Measurements from ENCODE around the gene AADACL3.
"Not testable (repeated sequence)": the region's sequence is repeated elsewhere in the genome, so short reads cannot be mapped to it uniquely, and the experiment has no call there.

The AADACL3 gene

DNA sequence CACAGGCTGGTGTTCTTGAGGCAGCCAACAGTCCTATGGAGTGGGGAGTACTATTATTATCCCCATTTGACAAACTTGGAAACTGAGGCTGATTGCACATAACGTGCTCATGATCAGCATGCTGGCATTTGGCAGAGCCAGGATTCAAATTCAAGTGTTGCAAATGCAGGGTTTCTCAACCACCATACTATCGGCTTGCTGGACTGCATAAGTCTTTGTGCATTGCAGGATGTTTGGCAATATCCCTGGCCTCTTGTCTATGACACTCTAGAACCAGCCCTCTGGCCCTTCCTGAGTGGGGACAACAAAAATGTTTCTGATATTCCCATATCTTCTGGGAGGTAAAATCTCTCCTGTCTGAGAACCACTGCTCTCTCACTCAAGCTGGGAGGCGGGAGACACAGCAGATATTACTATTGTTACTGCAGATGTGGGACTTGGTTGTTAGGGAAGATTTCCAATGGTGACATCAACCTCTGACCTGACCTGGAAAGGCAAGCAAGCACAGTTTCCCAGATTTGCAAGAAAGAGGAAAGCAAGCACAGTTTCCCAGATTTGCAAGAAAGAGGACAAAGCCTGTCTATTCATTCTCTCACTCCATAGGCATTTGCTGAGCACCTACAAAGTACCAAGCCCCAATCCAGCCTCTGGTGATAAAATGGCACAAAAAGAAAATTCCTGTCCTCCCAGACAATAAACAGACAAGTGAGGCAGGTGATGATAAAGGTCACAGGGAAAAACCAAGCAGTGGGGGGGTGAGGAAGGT lies 1.0 kb upstream of the AADACL3 start:
- no peak for DNase-seq

DNA sequence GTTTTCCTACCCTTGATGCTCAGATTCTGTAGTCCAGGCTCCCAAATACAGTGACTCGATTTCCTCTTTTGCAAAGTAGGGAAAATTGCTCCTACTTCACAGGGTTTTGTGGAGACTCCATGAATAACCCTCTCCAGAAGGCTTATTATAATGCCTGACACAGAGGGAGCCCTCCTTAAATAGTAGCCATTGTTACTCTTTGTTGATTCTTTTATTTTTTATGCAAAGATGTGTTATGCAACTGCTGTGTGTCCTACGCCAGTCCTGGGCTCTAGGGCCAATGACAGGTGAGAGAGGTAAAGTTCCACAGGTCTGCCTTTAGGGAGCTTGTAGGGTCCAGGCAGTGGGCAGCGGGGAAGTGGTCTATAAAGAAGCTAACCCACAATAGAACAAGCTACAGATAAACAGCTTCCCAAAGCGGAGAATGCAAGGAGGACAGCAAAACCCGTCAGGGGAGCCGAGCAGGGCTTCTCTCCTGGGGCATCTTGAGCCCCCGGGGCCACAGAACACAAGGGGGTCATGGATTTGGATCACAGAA lies 1.5 kb downstream of the AADACL3 start:
- no peak for DNase-seq

DNA sequence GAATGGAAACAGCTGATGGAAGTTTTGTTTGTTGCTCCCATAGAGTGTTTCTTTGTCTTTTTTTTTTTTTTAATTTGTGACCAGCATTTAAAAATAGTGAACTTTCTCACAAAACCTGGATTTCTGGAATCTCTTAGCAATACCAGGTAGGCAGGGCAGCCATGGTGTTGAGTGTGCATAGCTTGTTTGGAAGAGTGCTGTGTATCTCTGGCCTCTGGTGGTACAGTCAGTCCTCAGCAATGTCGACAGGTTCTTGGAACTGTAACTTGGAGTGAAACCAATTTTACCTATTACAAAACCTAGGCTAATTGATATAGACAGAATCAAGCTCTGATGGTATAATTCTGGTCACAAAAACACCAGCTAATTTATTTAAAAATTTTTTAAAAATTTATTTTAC lies 6.7 kb downstream of the AADACL3 start:
- no peak for DNase-seq

DNA sequence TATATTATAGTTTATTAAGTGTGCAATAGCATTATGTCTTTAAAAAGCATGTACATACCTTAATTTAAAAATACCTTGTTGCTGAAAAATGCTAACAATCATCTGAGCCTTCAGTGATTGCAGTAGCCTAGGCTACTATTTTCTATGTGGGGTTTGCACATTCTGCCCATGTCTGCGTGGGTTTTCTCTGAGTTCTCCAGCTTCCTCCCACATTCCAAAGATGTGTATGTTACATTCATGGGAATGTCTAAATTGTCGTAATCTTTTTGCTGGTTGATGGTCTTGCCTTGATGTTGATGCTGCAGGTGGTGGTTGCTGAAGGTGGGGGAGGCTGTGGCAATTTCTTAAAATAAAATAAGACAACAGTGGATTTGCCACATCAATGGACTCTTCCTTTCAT lies 12.5 kb downstream of the AADACL3 start:
- no peak for DNase-seq

DNA sequence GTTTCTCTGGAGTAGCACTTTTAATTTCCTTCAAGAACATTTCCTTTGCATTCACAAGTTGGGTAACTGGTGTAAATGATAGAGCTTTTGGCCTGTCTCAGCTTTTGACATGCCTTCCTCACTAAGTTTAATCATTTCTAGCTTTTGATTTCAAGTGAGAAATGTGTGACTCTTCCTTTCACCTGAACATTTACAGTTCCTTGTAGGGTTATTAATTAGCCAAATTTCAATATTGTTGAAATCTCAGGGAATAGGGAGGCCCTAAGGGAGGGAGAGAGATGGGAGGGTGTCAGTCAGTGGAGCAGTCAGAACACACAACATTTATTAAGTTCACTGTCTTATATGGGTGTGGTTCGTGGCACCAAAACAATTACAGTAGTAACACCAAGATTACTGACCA lies 14.2 kb downstream of the AADACL3 start:
- DNase-seq, result no peak

DNA sequence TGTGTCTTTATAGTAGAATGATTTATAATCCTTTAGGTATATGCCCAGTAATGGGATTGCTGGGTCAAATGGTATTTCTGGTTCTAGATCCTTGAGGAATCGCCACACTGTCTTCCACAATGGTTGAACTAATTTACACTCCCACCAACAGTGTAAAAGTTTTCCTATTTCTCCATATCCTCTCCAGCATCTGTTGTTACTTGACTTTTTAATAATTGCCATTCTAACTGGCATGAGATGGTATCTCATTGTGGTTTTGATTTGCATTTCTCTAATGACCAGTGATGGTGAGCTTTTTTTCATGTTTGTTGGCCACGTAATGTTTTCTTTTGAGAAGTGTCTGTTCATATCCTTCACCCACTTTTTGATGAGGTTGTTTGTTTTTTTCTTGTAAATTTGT lies 15.2 kb downstream of the AADACL3 start:
- DNase-seq, result not testable (repeated sequence)

DNA sequence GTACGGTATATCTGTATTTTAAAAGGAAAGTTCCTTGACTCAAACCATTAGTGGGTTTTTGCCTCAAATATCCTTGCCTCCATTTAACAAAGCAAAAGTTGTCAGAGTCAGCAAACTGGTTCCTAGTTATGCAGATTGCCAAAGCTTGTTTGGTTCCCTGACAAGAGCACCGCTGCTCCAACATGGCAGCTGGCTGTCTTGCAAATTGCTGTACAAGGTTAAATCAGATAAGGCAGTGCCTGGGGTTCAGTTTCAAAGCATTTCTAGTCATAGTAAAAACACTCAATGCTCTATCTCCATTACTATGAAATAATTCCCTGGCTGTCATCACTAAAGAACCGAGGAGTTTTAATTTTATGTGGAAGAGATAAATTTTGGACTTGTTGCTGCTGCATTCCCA lies 18.7 kb downstream of the AADACL3 start:
- no peak for DNase-seq

DNA sequence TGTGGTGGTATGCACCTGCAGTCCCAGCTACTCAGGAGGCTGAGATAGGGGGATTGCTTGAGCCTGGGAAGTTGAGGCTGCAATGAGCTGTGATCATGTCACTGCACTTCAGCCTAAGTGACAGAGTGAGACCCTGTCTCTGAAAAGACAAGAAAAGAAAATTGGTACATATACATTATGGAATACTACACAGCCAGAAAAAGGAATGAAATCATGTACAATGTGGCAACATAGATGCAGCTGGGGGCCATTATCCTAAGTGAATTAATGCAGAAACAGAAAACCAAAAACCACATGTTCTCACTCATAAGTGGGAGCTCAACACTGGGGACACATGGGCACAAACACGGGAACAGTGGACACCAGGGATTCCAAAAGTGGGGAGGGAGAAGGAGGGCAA lies 23.0 kb downstream of the AADACL3 start:
- no peak for DNase-seq

DNA sequence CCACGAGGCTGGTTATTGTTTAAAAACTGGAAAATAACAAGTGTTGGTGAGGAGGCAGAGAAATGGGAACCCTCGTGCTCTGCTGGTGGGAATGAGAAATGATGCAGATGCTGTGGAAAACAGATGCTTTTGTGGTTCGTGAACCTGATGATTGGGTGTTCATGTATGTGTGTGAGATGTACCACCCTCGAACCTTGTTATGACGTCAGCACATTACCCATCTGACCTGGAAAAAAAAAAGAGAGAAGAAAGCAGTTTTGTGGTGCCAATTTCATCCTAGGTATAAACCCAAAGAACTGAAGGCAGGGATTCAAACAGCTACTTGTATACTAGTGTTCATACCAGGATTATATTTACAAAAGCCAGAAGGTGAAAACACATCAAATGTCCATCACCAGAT lies 23.7 kb downstream of the AADACL3 start:
- DNase-seq, result no peak

DNA sequence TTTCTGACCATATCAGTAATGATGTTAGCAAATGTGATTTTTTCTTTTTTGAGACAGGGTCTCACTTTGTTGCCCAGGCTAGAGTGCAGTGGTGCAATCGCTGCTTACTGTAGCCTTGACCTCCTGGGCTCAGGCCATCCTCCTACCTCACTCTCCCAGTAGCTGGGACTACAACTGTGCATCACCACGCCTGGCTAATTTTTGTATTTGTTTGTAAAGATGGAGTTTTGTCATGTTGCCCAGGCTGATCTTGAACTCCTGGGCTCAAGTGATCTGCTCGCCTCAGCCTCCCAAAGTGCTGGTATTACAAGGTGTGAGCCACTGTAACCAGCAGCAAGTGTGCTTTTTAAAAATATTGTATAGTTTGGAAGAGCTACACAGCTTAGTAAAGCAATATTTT lies 26.0 kb downstream of the AADACL3 start:
- DNase-seq, result no peak

DNA sequence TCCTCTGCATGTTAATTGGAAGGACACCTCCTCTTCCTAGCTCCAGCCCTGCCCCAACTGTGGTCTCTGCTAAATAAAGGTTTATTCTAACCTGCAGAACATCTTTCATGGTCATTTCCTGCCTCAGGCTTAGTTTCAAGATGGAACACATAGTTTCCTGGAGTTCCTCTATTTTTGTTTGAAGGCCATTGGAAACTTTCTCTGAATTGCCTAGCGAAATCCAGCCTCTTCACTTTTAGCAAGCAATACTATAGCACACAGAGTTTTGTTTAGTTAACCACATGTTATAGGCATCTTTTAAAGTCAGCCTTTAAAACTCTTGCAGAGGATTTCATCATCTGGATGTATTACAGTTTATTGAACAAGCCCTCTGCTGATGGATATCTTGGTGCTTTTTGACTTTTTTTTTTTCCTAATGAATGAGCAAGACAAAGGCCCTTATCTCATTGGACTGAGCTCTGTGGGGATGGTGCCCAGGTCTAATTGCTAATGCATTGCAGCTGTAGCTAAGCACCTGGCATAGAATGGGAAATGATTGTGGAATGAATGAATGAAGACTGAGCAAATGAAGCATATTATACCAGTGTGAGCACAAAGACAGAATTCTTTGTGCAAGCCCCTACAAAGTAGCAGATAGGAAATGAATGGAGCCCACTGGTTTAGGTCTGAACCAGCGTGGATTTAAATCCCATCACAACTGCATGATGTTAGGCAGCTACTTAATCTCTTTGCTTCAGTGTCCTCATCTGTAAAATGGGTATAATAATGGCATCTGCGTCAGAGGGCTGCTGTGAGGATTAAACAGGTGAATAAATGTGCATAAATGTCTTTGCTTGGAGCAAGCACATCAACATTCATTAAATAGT lies 29.4 kb downstream of the AADACL3 start:
- no peak for DNase-seq

DNA sequence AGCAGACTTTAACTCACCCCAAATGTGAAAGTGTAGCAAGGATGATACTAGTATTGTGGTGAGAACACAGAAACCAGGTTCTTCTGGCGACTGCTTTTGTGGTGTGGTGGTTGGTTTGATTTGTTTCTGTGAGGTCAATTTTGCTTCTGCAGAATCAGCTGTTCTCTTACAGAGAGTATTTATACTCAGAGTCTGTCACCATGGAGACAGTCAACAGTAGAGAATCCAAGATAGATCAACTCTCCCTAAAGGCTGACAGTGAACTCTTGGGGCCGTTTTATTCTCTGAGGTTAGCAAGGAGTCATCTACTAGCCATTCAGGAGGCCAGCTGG lies 30.0 kb downstream of the AADACL3 start, which contains the start of gene CFAP107:
TSS of gene CFAP107 (plus strand) at position 209 of the 332 bp plus-strand sequence. CDS start 231 bp downstream, outside the sequence.
- no peak for DNase-seq

DNA sequence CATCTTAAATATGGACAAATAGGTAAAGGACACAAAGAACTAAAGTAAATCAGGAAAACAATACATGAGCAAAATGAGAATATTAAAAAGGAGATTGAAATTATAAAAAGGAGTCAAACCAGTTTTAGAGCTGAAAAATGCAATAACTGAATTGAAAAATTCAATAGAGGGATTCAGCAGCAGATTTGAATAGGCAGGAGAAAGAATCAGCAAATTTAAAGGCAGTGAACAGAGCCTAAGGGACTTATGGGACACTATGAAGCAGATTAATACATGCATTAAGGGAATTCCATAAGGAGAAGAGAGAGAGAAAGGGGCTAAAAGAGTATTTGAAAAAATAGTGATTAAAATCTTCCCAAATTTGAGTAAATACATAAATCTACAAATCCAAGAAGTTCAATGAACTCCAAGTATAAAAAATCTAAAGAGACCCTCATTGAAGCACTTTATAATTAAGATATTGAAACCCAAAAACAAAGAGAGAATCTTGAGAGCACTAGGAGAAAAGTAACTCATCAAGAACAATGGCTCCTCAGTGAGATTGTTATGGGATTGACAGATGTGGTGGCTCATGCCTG lies 33.0 kb downstream of the AADACL3 start:
- no peak for DNase-seq

DNA sequence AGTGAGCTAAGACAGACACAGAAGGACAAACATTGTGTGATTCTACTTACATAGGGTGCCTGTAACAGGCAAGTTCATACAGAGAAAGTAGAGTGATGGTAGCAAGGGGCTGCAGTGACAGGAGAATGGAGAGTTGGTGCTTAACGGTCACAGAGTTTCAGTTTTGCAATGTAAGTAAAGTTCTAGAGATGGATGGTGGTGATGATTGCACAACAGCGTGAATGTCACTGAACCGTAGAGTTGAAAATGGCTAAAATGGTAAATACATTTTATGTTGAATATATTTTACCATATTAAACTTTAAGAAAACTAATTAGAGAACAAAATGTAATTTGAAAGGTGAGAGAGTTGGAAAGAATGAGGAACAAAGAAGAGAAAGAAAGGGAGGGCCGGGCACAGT lies 38.8 kb downstream of the AADACL3 start:
- no peak for DNase-seq

DNA sequence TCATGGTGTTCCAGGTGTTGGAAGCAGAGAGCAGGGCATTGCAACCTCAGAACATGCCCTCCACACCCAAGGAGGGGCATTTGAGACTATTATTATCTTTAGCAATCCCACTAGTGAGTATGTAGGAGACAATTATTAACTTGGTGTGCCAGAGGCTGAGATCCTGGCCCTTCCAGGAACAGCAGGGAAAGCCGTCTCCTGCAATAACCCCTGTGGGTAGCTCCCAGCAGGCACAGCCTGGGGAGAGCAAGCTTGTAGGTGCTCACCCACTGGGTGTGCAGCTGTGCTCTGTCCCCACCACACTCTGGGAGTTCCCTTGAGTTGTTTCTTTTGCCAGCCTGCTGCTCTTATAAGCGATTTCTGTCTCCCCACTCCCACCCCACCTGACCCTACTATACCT lies 40.4 kb downstream of the AADACL3 start:
- no peak for DNase-seq

DNA sequence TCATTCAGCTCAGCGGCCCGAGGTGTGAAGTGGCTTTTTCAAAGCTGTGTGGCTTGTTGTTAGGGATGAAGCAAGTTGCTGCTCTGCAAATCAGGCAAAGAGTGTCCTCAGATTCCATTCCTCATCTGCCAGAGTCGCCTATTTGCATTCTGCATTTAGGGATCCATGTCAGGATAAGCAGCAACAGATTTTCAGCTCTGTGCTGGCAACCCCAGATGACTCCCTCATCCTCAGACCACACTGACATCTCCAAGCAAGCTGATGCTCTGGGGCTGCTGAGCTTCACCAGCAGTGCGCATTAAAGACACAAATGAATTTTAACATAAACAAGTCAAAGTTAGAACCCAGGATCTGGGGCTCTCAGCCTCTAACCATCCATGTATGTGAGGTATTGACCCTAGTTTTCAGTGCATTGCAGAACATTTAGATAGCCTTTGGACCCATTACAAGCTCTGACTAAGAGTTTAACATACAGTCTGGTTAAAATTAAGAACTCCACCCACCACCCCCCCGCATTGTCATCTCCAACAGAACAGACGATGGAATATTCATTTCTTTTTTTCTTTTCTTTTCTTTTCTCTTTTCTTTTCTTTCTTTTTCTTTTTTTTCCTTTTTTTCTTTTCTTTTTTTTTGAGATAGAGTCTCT lies 41.0 kb downstream of the AADACL3 start:
- no peak for DNase-seq

DNA sequence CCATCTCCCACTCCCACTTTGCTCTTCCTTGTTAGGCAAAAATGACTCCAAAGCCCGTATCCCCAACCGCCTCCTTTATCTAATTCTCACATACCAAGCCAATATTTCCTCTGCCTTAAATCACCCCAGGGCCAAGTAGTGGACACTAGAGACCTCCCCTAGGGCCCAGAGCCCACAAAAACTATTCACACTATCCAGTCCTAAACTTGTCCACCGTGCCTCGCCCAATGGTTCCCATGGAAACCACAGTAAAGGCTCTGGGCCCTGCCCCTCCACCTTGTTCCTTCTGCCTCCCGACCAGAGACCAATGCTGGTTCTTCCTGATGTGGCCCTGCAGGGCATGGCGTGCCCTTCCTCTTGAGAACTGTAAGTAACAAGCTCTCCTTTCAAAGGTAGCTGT lies 41.9 kb downstream of the AADACL3 start:
- DNase-seq, result no peak

DNA sequence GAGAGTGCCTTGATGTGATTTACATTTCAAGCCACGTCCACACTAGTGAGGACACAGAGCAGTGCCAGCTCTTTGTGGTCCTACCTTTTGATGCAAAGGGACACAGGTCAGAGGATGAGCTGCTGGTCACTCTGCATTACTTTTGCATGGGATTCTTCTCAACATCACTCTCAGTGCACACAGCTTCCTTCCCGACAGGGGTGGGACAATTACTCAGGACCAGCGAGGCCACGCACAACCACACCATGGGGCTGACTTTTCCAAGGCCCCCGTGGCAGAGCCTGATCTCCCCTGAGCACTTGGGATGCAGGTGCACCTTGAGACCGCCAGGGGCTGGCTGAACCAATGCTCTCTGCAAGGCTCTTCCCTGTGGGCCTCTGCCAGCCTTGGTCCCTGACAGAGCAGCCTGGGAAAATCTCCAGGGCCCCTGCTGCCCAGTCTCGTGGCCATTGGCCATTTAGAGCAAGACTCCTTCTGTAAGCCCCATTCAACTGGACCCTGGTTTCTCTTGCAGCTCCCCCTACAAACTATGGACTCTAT lies 44.4 kb downstream of the AADACL3 start:
- no peak for DNase-seq

DNA sequence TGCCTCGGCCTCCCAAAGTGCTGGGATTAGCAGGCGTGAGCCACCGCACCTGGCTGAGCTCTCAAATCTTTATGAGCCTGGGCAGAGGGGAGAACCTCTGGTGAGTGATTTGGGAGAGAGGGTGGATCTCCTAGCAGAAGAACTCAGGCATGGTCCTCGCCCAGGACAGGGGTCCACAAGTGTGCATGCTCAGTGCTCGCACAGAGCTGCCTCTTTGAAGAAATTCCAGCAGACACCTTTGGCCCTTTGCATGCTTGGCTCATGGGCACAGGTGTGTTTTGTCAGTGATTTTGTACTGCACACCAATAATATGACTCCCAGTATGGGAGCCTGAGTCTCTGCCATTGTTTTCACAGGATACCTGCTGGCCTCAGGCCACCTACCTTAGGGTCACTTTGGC lies 45.9 kb downstream of the AADACL3 start:
- DNase-seq, result no peak

DNA sequence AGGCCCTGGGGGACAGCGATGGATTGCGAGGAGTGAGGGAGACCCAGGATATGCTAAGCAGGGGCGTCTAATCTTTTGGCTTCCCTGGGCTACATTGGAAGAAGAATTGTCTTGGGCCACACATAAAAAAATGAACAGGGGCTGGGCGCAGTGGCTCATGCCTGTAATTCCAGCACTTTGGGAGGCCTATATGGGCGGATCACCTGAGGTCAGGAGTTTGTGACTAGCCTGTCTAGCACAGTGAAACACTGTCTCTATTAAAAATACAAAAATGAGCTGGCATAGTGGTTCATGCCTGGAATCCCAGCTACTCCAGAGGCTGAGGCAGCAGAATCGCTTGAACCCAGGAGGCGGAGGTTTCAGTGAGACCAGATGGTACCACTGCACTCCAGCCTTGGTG lies 46.9 kb downstream of the AADACL3 start:
- no peak for DNase-seq

DNA sequence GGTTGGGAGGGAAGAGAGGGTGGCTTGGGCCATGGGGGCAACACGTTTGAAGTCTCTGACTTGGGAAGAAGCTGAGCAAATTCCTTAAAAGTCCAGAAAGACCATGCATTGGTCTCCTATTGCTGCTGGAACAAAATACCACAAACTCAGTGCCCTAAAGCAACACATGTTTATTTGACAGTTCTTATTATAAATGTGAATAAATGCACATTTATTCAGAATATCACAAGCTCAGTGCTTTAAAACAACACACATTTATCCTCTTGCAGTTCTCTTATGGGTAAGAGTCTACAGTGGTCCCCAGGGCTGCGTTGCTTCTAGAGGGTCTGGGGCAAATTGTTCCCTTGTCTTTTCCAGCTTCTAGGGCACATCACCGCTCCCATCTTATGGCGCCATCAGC lies 47.6 kb downstream of the AADACL3 start:
- DNase-seq, result no peak

DNA sequence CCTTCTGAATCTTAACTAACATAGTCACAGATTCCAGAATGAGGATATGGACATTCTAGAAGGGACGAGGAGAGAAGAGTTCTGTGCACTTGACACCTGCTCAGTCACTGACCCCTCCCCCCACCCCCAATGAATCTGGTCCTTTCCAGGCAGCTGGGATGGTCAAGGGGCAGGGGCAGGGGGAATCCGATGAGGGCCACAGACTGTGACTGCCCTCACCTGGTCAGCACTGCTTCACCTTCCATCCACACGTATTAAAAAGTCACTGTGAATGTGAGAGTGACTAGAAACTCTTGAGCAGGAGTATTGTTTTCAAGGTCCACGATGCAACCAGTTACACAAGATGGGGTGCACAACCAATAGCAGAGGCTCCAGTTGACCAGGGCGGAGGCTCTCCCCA lies 48.1 kb downstream of the AADACL3 start:
- no peak for DNase-seq

DNA sequence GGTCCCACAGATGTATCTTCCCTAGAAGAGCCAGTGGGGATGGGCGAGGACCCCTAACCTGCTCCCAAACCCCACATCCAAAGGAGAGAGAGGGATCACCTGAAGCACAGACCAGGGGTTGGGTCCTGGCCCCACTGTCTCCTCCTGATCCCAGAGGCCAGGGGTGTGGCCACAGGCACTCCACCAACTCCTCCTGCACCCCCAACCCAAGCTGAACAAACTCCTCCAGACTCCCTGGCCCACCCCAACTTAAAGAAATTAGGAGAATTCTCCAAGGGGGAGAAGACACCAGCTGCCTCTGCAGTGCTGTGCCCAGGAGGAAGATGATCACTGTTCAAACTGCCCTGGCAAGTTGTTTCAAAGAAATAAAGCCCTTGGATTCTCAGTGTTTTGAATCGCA lies 53.1 kb downstream of the AADACL3 start:
- no peak for DNase-seq

Data from NCI-H446 treated with DMSO at 0.1 percent for 48 hours (cell line).